ENCODE data around the gene GDF10. TPM values are rescaled to one million over a fixed set of nuclear protein-coding genes. Genes with fewer than 3 reads are reported as not detected.

The GDF10 gene
- polyA plus RNA-seq, 1 donor (not counting 4 experiments of a cell fraction or from before 2014, with no cell fraction given), result not detected

- FAIRE-seq, result no peak
- H3K27me3 ChIP-seq (ENCODE audit: control insufficient read depth, extremely low read depth, insufficient read depth, low read length), result peaks cover 35% of the 10 kb centered on the region
- no peak overlapping the region for H3K4me2 ChIP-seq (ENCODE audit: control insufficient read depth, extremely low read depth, insufficient read depth, low read depth, low read length)
- no peak overlapping the region for H3K4me3 ChIP-seq (ENCODE audit: control insufficient read depth in 2 of 3, extremely low read depth in 1 of 3, insufficient read depth in 2 of 3, low read depth in 1 of 3, low read length in 3 of 3)
- no peak for TF ChIP-seq EZH2 (IDR thresholded peaks at IDR 0.05; ENCODE audit: low read length)
- H3K27ac ChIP-seq (ENCODE audit: control insufficient read depth, insufficient read depth, low read length), result no peak overlapping the region
- no peaks in the 10 kb centered on the region for H4K20me1 ChIP-seq (ENCODE audit: control insufficient read depth, extremely low read depth, insufficient read depth, low read length)
- dilution Hi-C loops (cut with MboI; ENCODE audit: extremely low pct_ligation_motif_present, low sequenced_read_pairs), result no loop called here
- H3K9me1 ChIP-seq (ENCODE audit: control insufficient read depth, extremely low read depth, insufficient read depth, low read length), result no peaks in the 10 kb centered on the region
- no peaks in the 10 kb centered on the region for H3K9me3 ChIP-seq (ENCODE audit: control insufficient read depth, low read depth, low read length)
- no peaks in the 10 kb centered on the region for H3K79me2 ChIP-seq (ENCODE audit: control insufficient read depth, insufficient read depth, low read length)
- no peak for DNase-seq (ENCODE audit: low read depth, low spot score)
- H3K36me3 ChIP-seq (ENCODE audit: control insufficient read depth in 2 of 2, extremely low read depth in 1 of 2, insufficient read depth in 2 of 2, low read length in 2 of 2), result no peaks in the 10 kb centered on the region
- no peak overlapping the region for H2AFZ ChIP-seq (ENCODE audit: control insufficient read depth, low read length)
- no peak overlapping the region for H3K9ac ChIP-seq (ENCODE audit: control insufficient read depth, extremely low read depth, insufficient read depth, low read length)
- no peaks in the 10 kb centered on the region for H3K4me1 ChIP-seq (ENCODE audit: control insufficient read depth, extremely low read depth, insufficient read depth, low read length)
Observed at GRCh38 chr10:47286116-47286505, 13.9 kb upstream of the GDF10 start.

GRCh38 chr10:47286591-47287315 is 13.2 kb upstream of the GDF10 start:
- TF ChIP-seq CTCF (optimal IDR thresholded peaks at IDR 0.05 in 1 of 3, IDR thresholded peaks at IDR 0.05 in 1 of 3, conservative IDR thresholded peaks at IDR 0.05 in 1 of 3; ENCODE audit: extremely low read depth in 1 of 3, insufficient read depth in 2 of 3, low read length in 3 of 3), result no peak
- no peak for TF ChIP-seq EZH2 (IDR thresholded peaks at IDR 0.05; ENCODE audit: low read length)
- Histone ChIP-seq H3K4me1 (ENCODE audit: control insufficient read depth, extremely low read depth, insufficient read depth, low read length) (no peaks in the 10 kb centered on the region), H3K9me1 (ENCODE audit: control insufficient read depth, extremely low read depth, insufficient read depth, low read length) (no peaks in the 10 kb centered on the region), H3K36me3 (ENCODE audit: control insufficient read depth in 2 of 2, extremely low read depth in 1 of 2, insufficient read depth in 2 of 2, low read length in 2 of 2) (no peaks in the 10 kb centered on the region), H3K27ac (ENCODE audit: control insufficient read depth, insufficient read depth, low read length) (no peak overlapping the region), H2AFZ (ENCODE audit: control insufficient read depth, low read length) (no peak overlapping the region), H3K9ac (ENCODE audit: control insufficient read depth, extremely low read depth, insufficient read depth, low read length) (no peak overlapping the region), H3K27me3 (ENCODE audit: control insufficient read depth, extremely low read depth, insufficient read depth, low read length) (peaks cover 35% of the 10 kb centered on the region), H4K20me1 (ENCODE audit: control insufficient read depth, extremely low read depth, insufficient read depth, low read length) (no peaks in the 10 kb centered on the region), H3K4me2 (ENCODE audit: control insufficient read depth, extremely low read depth, insufficient read depth, low read depth, low read length) (no peak overlapping the region), H3K79me2 (ENCODE audit: control insufficient read depth, insufficient read depth, low read length) (no peaks in the 10 kb centered on the region), H3K4me3 (ENCODE audit: control insufficient read depth in 2 of 3, extremely low read depth in 1 of 3, insufficient read depth in 2 of 3, low read depth in 1 of 3, low read length in 3 of 3) (no peak overlapping the region), H3K9me3 (ENCODE audit: control insufficient read depth, low read depth, low read length) (no peaks in the 10 kb centered on the region)
- DNase-seq (ENCODE audit: low read depth, low spot score), result no peak
- FAIRE-seq, result no peak
- dilution Hi-C loops (cut with MboI; ENCODE audit: extremely low pct_ligation_motif_present, low sequenced_read_pairs), result no loop called here

Data from keratinocyte (primary cell).